Non-pigmented ciliary epithelial cell (primary cell): ENCODE results near the gene SLC19A2.
"Not testable (repeated sequence)": the region's sequence is repeated elsewhere in the genome, so short reads cannot be mapped to it uniquely, and the experiment has no call there.

Source experiments
- DNase-seq: peaks from one replicate; pipeline ENCODE4 v3.0.0-alpha.2; 2010; ENCODE audit warnings: low read depth

Gene SLC19A2

GRCh38 chr1:169485431-169486280 is at the start of gene SLC19A2:
Gene SLC19A2, minus strand, starts transcription at chr1:169485944. Its CDS starts 178 bp downstream, at chr1:169485766.
- DNase-seq, result peak; percentile 96

GRCh38 chr1:169534653-169535052 is 48.9 kb upstream of the SLC19A2 start:
- DNase-seq, result no peak

- not testable (repeated sequence) for DNase-seq
Observed at GRCh38 chr1:169533528-169534190, 47.9 kb upstream of the SLC19A2 start.

GRCh38 chr1:169530448-169530847 is 44.7 kb upstream of the SLC19A2 start:
- no peak for DNase-seq

GRCh38 chr1:169529068-169529642 is 43.4 kb upstream of the SLC19A2 start:
- no peak for DNase-seq

GRCh38 chr1:169528215-169529067 is 42.7 kb upstream of the SLC19A2 start:
- no peak for DNase-seq

GRCh38 chr1:169527451-169528214 is 41.9 kb upstream of the SLC19A2 start:
- DNase-seq, result no peak

- no peak for DNase-seq
Observed at GRCh38 chr1:169527001-169527400, 41.3 kb upstream of the SLC19A2 start.

GRCh38 chr1:169526120-169526832 is 40.5 kb upstream of the SLC19A2 start:
- no peak for DNase-seq

GRCh38 chr1:169525391-169525790 is 39.6 kb upstream of the SLC19A2 start:
- DNase-seq, result no peak

- no peak for DNase-seq
Observed at GRCh38 chr1:169523904-169524303, 38.2 kb upstream of the SLC19A2 start.

- DNase-seq, result no peak
Observed at GRCh38 chr1:169521226-169521625, 35.5 kb upstream of the SLC19A2 start.

GRCh38 chr1:169517558-169518186 is 31.9 kb upstream of the SLC19A2 start:
- no peak for DNase-seq

- no peak for DNase-seq
Observed at GRCh38 chr1:169515641-169516040, 29.9 kb upstream of the SLC19A2 start.

GRCh38 chr1:169514566-169515270 is 29.0 kb upstream of the SLC19A2 start:
- no peak for DNase-seq

GRCh38 chr1:169513208-169513607 is 27.5 kb upstream of the SLC19A2 start:
- no peak for DNase-seq

GRCh38 chr1:169511316-169512005 is 25.7 kb upstream of the SLC19A2 start:
- peak; percentile 75 for DNase-seq

GRCh38 chr1:169510060-169510459 is 24.3 kb upstream of the SLC19A2 start:
- no peak for DNase-seq

GRCh38 chr1:169509354-169509753 is 23.6 kb upstream of the SLC19A2 start:
- no peak for DNase-seq
